Measurements from ENCODE around the gene TCF4.

The TCF4 gene

GRCh38 chr18:55396267-55396905 lies 191.6 kb downstream of the TCF4 start:
- no peak for DNase-seq (ENCODE audit: low read depth in 2 of 2, low spot score in 1 of 2)

GRCh38 chr18:55395799-55396198 lies 192.2 kb downstream of the TCF4 start:
- no peak for DNase-seq (ENCODE audit: low read depth in 2 of 2, low spot score in 1 of 2)

- no peak for DNase-seq (ENCODE audit: low read depth in 2 of 2, low spot score in 1 of 2)
Measured at GRCh38 chr18:55390898-55391297, 197.1 kb downstream of the TCF4 start.

- no peak for DNase-seq (ENCODE audit: low read depth in 2 of 2, low spot score in 1 of 2)
Measured at GRCh38 chr18:55387139-55387984, 200.6 kb downstream of the TCF4 start.

- DNase-seq (ENCODE audit: low read depth in 2 of 2, low spot score in 1 of 2) = no peak
Measured at GRCh38 chr18:55386545-55386944, 201.4 kb downstream of the TCF4 start.

GRCh38 chr18:55385770-55386169 lies 202.2 kb downstream of the TCF4 start:
- DNase-seq (ENCODE audit: low read depth in 2 of 2, low spot score in 1 of 2) = no peak

GRCh38 chr18:55384551-55385275 lies 203.3 kb downstream of the TCF4 start:
- no peak for DNase-seq (ENCODE audit: low read depth in 2 of 2, low spot score in 1 of 2)

GRCh38 chr18:55384115-55384514 lies 203.9 kb downstream of the TCF4 start:
- DNase-seq (ENCODE audit: low read depth in 2 of 2, low spot score in 1 of 2) = no peak

GRCh38 chr18:55382277-55382805 lies 205.7 kb downstream of the TCF4 start:
- DNase-seq (ENCODE audit: low read depth in 2 of 2, low spot score in 1 of 2) = no peak

GRCh38 chr18:55381277-55381676 lies 206.7 kb downstream of the TCF4 start:
- DNase-seq (ENCODE audit: low read depth in 2 of 2, low spot score in 1 of 2) = no peak

- no peak for DNase-seq (ENCODE audit: low read depth in 2 of 2, low spot score in 1 of 2)
Measured at GRCh38 chr18:55380589-55380988, 207.4 kb downstream of the TCF4 start.

- no peak for DNase-seq (ENCODE audit: low read depth in 2 of 2, low spot score in 1 of 2)
Measured at GRCh38 chr18:55376387-55376786, 211.6 kb downstream of the TCF4 start.

GRCh38 chr18:55375930-55376329 lies 212.1 kb downstream of the TCF4 start:
- DNase-seq (ENCODE audit: low read depth in 2 of 2, low spot score in 1 of 2) = no peak

- no peak for DNase-seq (ENCODE audit: low read depth in 2 of 2, low spot score in 1 of 2)
Measured at GRCh38 chr18:55374741-55375140, 213.3 kb downstream of the TCF4 start.

- no peak for DNase-seq (ENCODE audit: low read depth in 2 of 2, low spot score in 1 of 2)
Measured at GRCh38 chr18:55372209-55372608, 215.8 kb downstream of the TCF4 start.

- DNase-seq (ENCODE audit: low read depth in 2 of 2, low spot score in 1 of 2) = no peak
Measured at GRCh38 chr18:55370936-55371335, 217.1 kb downstream of the TCF4 start.

GRCh38 chr18:55369346-55369745 lies 218.6 kb downstream of the TCF4 start:
- no peak for DNase-seq (ENCODE audit: low read depth in 2 of 2, low spot score in 1 of 2)

GRCh38 chr18:55365342-55365741 lies 222.7 kb downstream of the TCF4 start:
- no peak for DNase-seq (ENCODE audit: low read depth in 2 of 2, low spot score in 1 of 2)

GRCh38 chr18:55362303-55362702 lies 225.7 kb downstream of the TCF4 start:
- DNase-seq (ENCODE audit: low read depth in 2 of 2, low spot score in 1 of 2) = no peak

- DNase-seq (ENCODE audit: low read depth in 2 of 2, low spot score in 1 of 2) = no peak
Measured at GRCh38 chr18:55361492-55362250, 226.3 kb downstream of the TCF4 start.

GRCh38 chr18:55360061-55360460 lies 227.9 kb downstream of the TCF4 start:
- no peak for DNase-seq (ENCODE audit: low read depth in 2 of 2, low spot score in 1 of 2)

Data from stimulated activated CD8-positive, alpha-beta memory T cell treated with anti-CD3 and anti-CD28 coated beads, Interleukin-4, amount 100 ng/mL, for 1 hour (primary cell).